GM20000 (cell line): ENCODE results near the gene NSD2.

ENCODE experiments used
- DNase-seq: peaks from one replicate; pipeline ENCODE4 v3.0.0; 2012; ENCODE audit warnings: low spot score
- CTCF ChIP-seq: IDR thresholded peaks from 2 replicates; pipeline ENCODE4 v1.5.1; 2012; ENCODE audit warnings: mild to moderate bottlenecking, control low read depth; ENCODE audit errors: extremely low read depth, missing control alignments

Gene NSD2

DNA sequence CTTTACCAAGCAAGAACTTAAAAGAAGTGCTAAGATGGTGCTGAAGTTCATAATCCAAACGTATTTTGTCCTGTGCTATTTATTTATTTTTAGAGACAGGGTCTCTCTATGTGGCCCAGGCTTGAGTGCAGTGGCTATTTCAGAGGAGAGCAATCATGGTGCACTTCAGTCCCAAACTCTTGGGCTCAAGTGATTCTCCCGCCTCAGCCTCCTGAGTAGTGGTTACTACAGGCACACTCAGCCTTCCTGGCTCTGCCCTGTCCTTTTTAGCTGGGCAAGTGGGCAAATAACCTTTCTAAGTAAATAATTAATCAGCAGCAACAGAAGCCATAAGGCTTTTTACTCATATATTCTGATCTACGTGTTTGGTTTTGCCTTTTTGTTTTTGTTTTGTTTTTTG is 2.6 kb downstream of the NSD2 start:
- TF ChIP-seq CTCF, result no peak
- no peak for DNase-seq

- DNase-seq, result no peak
- TF ChIP-seq CTCF, result no peak
These were observed 3.0 kb downstream of the NSD2 start for GRCh38 chr4:1874201-1874600.

- no peak for TF ChIP-seq CTCF
- DNase-seq, result no peak
These were observed 8.3 kb downstream of the NSD2 start for GRCh38 chr4:1879485-1879884.

- DNase-seq, result no peak
- TF ChIP-seq CTCF, result no peak
These were observed 9.1 kb downstream of the NSD2 start for GRCh38 chr4:1880332-1880731.

GRCh38 chr4:1882850-1883271 is 11.7 kb downstream of the NSD2 start:
- TF ChIP-seq CTCF, result no peak
- no peak for DNase-seq

DNA sequence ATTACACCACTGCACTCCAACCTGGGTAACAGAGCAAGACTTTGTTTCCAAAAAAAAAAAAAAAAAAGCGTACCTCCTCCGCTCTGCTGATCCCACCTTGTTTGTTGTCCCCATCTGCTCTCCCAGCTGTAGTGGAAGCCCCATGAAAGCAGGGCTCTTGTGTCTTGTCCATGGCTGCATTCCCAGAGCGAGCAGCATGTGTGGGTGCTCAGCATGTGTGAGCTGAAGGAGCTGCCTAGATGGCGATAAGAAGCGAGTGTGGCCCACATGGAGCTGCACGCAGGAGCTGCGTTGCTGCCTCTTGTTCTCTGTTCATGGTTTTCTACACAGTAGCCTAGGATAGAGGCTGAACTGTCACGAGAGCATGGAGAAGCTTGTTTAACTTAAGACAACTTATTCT is 12.4 kb downstream of the NSD2 start:
- no peak for TF ChIP-seq CTCF
- no peak for DNase-seq

DNA sequence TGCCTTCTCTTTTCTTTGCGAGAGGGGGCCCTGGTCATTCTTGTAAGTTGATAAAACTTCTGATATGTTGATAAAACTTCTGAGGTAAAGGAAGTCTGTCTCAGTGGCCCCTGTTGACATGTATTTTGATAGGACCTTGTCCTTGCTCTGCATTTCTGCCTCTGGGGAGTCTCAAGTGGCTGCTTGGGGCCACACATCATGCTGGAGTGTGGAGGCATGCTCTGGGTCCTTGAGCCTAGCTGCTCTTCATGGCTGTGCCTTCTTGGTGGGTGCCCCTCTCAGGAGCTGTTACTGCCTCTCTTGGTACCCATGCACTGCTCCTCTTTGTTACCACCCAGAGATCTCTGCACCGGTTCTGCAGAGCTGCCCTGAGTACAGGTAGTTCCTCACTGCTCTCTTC is 14.2 kb downstream of the NSD2 start:
- no peak for TF ChIP-seq CTCF
- DNase-seq, result no peak
